GM19240 (cell line): ENCODE data around the gene NDRG4.

ENCODE experiments used
- DNase-seq: peaks from one replicate; pipeline ENCODE4 v3.0.0; 2011; ENCODE audit warnings: low spot score; ENCODE audit not compliant: insufficient read length

NDRG4 gene

DNA sequence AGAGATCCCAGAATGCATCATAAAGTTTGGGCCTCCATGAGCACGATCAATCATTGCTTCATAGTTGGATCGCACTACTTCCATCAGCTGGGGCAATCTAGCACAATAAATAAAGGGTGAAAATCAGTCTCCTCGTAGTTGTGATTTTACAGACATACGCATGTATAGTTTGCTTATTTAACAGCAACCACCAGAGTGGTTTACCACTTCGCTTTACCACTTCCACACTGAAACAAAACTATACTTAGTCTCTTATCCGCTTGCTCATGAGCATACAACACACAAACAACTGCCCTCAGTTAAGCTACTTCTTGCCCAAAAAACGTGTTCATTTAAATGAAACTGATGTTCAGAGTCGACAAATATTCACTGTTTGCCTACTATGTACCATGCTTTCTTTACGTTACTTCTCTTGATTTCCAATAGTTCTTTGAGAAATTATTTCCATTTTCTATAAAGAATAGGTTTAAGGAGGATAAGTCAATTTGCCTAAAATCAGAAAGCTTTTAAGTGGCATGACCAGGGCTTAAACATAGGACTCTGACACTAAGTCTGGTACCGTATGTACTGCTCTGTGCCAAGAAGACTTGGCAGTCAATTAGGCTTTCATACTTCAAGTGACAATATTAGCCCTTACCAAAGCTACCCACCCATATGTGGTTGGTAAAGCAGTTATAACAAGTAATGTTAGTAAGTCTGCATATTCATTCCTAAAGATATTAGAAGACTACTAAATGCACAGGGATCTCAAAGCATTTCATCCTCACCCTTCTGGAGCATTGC, 37.4 kb downstream of the NDRG4 start:
- no peak for DNase-seq

GRCh38 chr16:58541711-58542110, 41.8 kb downstream of the NDRG4 start:
- no peak for DNase-seq

- no peak for DNase-seq
Observed at GRCh38 chr16:58542291-58542690, 42.3 kb downstream of the NDRG4 start.

- DNase-seq = no peak
Observed at GRCh38 chr16:58543685-58544084, 43.7 kb downstream of the NDRG4 start.

- DNase-seq = no peak
Observed at GRCh38 chr16:58548378-58548777, 48.4 kb downstream of the NDRG4 start.

DNA sequence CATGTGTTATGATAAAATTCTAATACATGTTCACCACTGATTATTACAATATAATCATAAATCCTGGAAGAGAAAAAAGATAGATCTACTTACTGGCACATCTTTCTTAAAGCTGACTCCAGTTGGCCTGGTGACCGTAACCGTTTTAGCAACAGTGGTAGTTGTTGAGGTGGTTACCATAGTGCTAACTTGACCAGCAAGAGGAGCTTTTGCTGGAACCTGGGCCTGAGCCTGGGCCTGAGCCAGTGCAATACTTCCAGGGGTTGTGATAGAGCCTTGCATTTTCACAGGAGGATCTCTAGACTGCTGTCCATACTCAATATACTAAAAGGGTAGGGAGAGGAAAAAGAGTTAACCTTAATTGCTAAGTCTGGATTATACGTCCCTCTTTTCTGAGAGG, 51.6 kb downstream of the NDRG4 start:
- DNase-seq = no peak

GRCh38 chr16:58556678-58557077, 56.7 kb downstream of the NDRG4 start:
- no peak for DNase-seq
